CD4-positive, alpha-beta T cell treated with Interleukin-21 for 1 hour (primary cell): ENCODE measurements around the gene TTC29.
"Not testable (repeated sequence)": the region's sequence is repeated elsewhere in the genome, so short reads cannot be mapped to it uniquely, and the experiment has no call there.

Experiments used
- DNase-seq: peaks from one replicate; pipeline ENCODE4 v3.0.0-alpha.2; 2020

The TTC29 gene

DNA sequence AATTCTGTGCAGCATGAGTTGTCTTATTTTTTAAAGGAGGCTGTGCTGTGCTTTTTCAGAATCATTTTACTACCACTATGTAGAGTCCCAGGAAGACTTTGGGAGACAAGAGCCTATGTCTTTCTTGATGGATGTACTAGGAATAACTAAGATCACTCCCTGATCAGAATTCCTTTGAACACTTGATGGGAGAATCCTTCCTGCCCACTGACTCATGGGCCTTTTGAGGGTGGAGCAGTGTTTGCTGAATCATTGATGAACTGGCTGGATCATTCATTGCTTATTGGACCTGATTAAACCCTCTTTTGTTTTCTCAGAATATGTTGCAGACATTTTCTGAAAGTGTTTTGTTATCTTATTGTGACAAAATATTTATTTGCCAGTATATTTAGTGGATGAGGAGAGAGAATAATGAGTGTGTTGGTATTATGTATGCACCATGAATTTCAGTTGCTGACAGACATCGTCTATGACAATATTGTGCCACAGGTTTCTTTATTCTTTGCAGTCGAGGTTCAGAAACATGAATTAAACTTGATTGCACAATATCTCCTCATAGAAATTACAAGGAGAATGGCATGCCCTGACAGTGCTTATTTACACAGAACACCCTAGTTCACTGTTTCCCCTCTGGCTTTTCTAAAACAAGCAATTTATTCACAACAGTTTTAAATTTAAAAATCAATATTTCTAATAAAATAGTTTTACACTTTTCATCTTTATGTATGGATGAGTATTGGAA is 270.7 kb downstream of the TTC29 start:
- DNase-seq: no peak

GRCh38 chr4:146663968-146664311 is 281.7 kb downstream of the TTC29 start:
- not testable (repeated sequence) for DNase-seq

DNA sequence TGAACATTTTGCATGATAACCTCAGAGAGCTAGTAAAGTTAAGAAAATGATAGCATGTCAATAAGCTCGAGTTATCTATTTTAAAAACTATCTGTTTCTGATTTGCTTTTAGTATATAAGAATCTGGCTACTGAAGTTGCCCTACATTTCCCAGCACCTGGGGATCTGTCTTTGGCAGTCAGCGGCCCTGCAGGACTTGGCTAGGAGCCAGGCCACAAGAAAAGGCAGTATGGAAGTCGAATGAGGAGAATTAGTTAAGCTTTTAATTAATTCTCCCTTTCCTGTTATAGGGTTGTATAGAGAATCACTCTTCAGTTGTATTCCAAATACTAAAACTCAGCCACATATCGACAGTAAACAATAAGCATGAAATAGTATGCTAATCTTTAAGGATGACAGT is 284.3 kb downstream of the TTC29 start:
- DNase-seq: no peak
